ENCODE data around the gene CPNE8.

- TF ChIP-seq, protein P1, sequence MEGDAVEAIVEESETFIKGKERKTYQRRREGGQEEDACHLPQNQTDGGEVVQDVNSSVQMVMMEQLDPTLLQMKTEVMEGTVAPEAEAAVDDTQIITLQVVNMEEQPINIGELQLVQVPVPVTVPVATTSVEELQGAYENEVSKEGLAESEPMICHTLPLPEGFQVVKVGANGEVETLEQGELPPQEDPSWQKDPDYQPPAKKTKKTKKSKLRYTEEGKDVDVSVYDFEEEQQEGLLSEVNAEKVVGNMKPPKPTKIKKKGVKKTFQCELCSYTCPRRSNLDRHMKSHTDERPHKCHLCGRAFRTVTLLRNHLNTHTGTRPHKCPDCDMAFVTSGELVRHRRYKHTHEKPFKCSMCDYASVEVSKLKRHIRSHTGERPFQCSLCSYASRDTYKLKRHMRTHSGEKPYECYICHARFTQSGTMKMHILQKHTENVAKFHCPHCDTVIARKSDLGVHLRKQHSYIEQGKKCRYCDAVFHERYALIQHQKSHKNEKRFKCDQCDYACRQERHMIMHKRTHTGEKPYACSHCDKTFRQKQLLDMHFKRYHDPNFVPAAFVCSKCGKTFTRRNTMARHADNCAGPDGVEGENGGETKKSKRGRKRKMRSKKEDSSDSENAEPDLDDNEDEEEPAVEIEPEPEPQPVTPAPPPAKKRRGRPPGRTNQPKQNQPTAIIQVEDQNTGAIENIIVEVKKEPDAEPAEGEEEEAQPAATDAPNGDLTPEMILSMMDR (conservative IDR thresholded peaks at IDR 0.05 in 1 of 2, IDR thresholded peaks at IDR 0.05 in 1 of 2; ENCODE audit: extremely low read depth in 1 of 2, insufficient read depth in 1 of 2, low read depth in 1 of 2, low read length in 2 of 2): no peak
- no peak for TF ChIP-seq EZH2 (IDR thresholded peaks at IDR 0.05; ENCODE audit: borderline replicate concordance, low read length)
Observed at GRCh38 chr12:38610808-38611350, 294.5 kb downstream of the CPNE8 start.
